GM19455 (cell line): Measurements from ENCODE around the gene UCN2.
"Not testable (repeated sequence)": the region's sequence is repeated elsewhere in the genome, so short reads cannot be mapped to it uniquely, and the experiment has no call there.

ENCODE experiments used
- ATAC-seq: cut with Tn5 transposase; IDR thresholded peaks from one replicate; pipeline ENCODE4 v1.9.1; 2021; ENCODE audit not compliant: unreplicated experiment

Gene UCN2

GRCh38 chr3:48543271-48543866, 20.2 kb downstream of the UCN2 start:
- ATAC-seq: no peak

GRCh38 chr3:48538451-48538850, 25.1 kb downstream of the UCN2 start:
- no peak for ATAC-seq

- ATAC-seq: no peak
These were observed 26.8 kb downstream of the UCN2 start for GRCh38 chr3:48536785-48537184.

GRCh38 chr3:48536116-48536515, 27.5 kb downstream of the UCN2 start:
- ATAC-seq: no peak

- no peak for ATAC-seq
These were observed 28.0 kb downstream of the UCN2 start for GRCh38 chr3:48535578-48535977.

GRCh38 chr3:48532977-48533337, 30.6 kb downstream of the UCN2 start:
- ATAC-seq: no peak

- no peak for ATAC-seq
These were observed 31.2 kb downstream of the UCN2 start for GRCh38 chr3:48532271-48532976.

GRCh38 chr3:48530701-48531100, 32.9 kb downstream of the UCN2 start:
- ATAC-seq: not testable (repeated sequence)

GRCh38 chr3:48528754-48529153, 34.8 kb downstream of the UCN2 start:
- no peak for ATAC-seq

GRCh38 chr3:48528048-48528447, 35.5 kb downstream of the UCN2 start:
- ATAC-seq: no peak

- no peak for ATAC-seq
These were observed 38.6 kb downstream of the UCN2 start for GRCh38 chr3:48524970-48525369.

- no peak for ATAC-seq
These were observed 41.9 kb downstream of the UCN2 start for GRCh38 chr3:48521635-48522034.

GRCh38 chr3:48519277-48519643, 44.3 kb downstream of the UCN2 start:
- no peak for ATAC-seq

GRCh38 chr3:48518638-48519276, 44.8 kb downstream of the UCN2 start:
- ATAC-seq: no peak

GRCh38 chr3:48518069-48518468, 45.5 kb downstream of the UCN2 start:
- ATAC-seq: no peak

GRCh38 chr3:48516571-48516970, 47.0 kb downstream of the UCN2 start:
- ATAC-seq: no peak

- ATAC-seq: no peak
These were observed 49.0 kb downstream of the UCN2 start for GRCh38 chr3:48514431-48515227.
